DMS 273 (cell line): ENCODE measurements around the gene KRTAP4-7.
"Not testable (repeated sequence)": the region's sequence is repeated elsewhere in the genome, so short reads cannot be mapped to it uniquely, and the experiment has no call there.

Experiments
- DNase-seq: peaks from one replicate; lab custom pipeline; 2025; ENCODE audit not compliant: unreplicated experiment; lab: John Stamatoyannopoulos, UW

Gene KRTAP4-7

DNA sequence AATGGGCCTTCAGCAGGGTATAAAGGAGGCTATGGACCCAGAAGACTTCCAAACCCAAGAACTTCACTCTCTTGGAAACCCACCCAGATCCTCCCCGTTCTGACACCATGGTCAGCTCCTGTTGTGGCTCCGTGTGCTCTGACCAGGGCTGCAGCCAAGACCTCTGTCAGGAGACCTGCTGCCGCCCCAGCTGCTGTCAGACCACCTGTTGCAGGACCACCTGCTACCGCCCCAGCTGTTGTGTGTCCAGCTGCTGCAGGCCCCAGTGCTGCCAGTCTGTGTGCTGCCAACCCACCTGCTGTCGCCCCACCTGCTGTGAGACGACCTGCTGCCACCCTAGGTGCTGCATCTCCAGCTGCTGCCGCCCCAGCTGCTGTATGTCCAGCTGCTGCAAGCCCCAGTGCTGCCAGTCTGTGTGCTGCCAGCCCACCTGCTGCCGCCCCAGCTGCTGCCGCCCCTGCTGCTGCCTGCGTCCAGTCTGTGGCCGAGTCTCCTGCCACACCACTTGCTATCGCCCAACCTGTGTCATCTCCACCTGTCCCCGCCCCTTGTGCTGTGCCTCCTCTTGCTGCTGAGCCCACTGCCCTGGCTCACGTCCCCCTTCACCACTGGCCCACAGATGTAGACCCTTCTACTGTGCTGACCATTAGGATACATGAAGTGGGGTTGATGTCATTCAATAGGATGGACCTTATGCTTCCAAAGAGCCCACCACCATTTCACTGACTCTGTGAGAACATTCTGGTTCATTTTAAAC is at the start of gene KRTAP4-7:
TSS of gene KRTAP4-7 (plus strand) at position 51 of the 757 bp plus-strand sequence. CDS start at position 108, 57 bp downstream.
- not testable (repeated sequence) for DNase-seq

DNA sequence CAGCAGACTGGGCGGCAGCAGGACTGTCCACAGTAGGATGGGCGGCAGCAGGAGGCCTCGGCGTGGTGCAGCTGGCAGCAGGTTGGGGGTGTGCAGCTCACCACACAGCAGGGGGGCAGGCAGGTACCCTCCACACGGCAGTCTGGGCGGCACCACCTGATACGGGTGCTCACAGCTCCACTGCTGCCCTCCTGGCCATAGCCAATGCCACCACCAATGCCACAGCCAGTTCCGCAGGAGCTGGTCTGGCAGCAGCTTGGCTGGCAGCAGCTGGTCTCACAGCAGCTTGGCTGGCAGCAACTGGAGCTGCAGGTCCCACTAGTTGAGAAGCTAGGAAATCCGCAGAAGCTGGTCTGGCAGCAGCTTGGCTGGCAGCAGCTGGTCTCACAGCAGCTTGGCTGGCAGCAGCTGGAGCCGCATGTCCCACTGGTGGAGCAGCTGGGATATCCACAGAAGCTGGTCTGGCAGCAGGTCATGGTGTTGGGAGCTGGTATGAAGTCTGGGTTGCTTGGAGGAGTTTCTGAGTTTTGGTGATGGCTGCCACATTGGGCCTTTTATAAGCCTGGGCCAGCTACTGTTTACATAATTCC is 49.5 kb upstream of the KRTAP4-7 start, which contains the start of gene KRTAP1-3:
TSS of gene KRTAP1-3 (minus strand) at position 529 of the 590 bp plus-strand sequence. CDS start at position 476, 53 bp downstream.
- peak; percentile 82 for DNase-seq

DNA sequence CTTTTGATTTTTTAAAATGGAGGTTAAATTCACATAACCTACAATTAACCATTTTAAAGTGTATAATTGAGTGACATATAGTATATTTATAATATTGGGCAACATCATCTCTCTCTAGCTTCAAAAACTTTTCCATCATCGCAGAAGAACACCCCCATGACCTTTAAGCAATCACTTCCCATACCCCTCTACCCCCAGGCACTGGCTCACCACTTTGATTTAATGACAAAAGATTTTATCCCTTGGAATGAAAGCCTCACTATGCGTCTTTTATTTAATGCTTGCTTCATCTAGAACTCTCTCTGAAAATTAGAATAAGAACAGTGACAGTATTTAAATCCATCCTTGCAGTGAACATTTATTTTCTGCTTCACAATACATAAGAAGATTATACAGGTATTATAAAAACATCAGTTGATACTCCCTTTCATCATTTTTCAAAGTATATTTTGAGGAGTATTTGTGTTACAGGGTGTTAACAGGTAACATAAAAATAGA is 46.0 kb upstream of the KRTAP4-7 start:
- DNase-seq, result no peak

DNA sequence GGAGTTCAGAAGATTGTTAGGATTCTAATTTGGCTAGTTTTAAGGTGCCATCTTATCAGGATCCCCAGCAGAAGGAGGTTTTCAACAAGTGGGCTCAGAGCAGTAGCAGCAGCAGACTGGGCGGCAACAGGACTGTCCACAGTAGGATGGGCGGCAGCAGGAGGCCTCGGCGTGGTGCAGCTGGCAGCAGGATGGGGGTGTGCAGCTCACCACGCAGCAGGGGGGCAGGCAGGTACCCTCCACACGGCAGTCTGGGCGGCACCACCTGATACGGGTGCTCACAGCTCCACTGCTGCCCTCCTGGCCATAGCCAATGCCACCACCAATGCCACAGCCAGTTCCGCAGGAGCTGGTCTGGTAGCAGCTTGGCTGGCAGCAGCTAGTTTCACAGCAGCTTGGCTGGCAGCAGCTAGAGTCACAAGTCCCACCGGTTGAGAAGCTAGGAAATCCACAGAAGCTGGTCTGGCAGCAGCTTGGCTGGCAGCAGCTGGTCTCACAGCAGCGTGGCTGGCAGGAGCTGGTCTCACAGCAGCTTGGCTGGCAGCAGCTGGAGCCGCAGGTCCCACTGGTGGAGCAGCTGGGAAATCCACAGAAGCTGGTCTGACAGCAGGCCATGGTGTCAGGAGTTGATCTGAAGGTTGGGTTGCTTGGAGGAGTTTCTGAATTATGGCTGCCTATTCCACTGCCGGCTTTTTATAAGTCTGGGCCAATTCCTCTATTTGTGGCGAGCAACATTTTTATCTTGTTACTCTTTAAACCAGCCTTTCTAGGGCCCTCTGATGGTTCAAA is 43.0 kb upstream of the KRTAP4-7 start, which contains the start of gene KRTAP1-1:
TSS of gene KRTAP1-1 (minus strand) at position 668 of the 789 bp plus-strand sequence. CDS start at position 615, 53 bp downstream.
- DNase-seq, result peak; percentile 85

DNA sequence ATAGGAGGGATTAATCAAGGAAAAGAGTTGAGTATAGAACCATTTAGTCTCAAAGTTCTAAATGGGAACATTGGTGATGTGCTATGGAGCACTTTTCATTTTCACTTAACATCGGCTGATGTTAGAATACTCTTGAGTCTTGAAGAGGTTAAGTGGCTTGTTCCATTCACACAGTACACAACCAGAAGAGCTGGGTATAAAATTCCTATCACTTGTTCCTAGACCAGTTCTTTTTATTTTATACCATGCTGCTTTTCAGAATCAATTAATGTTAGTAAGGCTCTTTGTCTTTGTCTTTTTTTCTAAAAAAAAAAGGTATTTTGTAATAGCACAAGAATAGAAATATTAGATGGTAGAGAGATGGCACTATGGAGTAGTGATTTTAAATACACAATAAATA is 41.0 kb upstream of the KRTAP4-7 start:
- DNase-seq, result no peak

DNA sequence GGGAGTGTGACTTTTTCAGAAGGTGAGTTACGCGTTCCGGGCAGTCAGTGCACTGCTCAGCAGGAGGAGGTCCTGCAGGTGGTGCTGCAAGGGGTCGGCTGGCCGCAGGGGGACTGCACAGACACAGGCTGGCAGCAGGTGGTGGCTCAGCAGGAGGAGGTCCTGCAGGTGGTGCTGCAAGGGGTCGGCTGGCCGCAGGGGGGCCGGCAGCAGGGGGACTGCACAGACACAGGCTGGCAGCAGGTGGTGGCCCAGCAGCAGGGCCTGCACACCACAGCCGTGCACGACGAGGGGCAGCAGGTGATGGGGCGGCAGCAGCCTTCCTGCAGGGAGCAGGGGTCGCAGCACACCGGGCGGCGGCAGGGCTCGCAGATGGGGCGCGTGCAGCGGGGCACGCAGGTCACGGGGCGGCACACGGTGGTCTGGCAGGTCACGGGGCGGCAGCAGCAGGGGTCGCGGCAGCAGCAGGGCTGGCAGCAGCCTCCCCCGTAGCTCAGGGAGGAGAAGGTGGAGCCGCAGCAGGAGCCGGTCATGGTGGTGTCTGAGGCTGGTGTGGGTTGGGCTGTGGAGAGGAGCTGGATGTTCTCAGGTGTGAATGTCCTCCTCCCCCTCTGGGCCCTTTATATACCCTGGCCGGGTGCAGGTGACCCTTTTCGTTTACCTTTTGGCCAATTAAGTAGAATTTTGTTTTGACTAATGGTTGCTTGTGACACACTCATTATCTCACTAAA is 37.0 kb upstream of the KRTAP4-7 start, which contains the start of gene KRTAP2-1:
TSS of gene KRTAP2-1 (minus strand) at position 582 of the 731 bp plus-strand sequence. CDS start at position 533, 49 bp downstream.
- DNase-seq, result not testable (repeated sequence)

DNA sequence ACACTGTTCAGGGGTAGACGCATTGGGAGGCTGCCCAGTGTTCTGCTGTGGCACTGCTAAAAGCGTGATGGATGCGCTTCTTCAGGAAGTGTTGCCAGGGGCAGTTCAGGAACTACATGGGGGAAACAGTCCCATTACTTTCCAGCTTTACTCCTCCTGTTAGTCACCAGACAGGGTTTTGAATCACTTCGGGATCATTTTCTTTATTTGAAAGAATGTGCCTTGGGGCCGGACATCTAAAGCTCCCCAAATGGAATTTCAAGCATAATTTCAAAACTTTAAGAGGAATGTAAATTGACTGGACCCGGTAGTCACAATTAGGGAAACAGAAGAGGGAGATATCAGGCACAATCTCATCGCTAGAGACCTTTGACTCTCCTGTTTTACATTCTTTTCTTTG is 35.5 kb upstream of the KRTAP4-7 start:
- DNase-seq, result no peak

DNA sequence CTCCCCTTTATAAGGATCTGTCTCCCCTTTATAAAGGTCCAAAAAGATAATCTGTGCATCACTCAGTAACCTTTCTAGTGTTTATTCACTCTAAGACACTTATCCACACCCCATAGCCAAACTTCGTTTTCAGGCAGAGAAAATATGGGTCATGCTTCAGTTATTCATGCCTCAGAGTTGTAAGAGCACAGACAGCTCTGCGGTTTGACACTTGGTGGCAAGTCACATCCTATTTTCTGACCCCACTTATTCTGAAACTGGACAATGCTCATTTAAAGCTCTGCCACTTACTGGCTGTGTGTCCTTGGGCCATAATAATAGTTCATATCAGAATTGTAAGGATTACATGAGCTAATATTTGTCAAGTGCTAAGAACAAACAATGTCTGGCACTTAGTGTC is 34.8 kb upstream of the KRTAP4-7 start:
- DNase-seq, result no peak

DNA sequence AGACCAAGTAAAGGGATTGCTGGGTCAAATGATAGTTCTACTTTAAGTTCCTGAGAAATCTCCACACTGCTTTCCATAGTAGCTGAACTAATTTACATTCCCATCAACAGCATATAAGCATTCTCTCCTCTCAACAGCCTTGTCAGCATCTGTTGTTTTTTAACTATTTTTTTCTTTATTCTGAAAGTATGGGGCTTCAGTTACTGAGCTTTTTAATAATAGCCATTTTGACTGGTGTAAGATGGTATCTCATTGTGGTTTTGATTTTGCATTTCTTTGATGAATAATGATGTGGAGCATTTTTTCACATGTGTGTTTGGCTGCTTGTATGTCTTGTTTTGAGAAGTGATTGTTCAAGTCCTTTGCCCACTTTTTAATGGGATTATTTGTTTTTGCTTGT is 31.4 kb upstream of the KRTAP4-7 start:
- no peak for DNase-seq

DNA sequence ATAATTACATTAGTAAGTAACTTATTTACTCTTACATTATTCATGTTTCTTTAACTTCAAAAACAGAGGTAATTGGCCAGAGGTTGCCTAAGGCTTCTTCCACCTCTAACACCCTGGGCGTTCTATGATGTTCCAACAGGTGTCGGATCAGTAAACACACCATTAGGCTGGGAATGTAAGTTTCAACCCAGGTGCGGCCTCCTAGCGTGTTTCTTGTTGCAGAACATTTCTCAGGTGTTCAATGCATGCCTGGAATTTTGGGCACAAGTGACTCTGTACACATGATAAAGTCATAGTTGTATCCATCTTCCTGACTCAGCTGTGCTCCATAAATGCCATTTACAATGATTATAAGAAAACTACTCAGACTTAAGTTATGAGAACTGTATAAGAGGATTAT is 29.9 kb upstream of the KRTAP4-7 start:
- DNase-seq, result no peak

DNA sequence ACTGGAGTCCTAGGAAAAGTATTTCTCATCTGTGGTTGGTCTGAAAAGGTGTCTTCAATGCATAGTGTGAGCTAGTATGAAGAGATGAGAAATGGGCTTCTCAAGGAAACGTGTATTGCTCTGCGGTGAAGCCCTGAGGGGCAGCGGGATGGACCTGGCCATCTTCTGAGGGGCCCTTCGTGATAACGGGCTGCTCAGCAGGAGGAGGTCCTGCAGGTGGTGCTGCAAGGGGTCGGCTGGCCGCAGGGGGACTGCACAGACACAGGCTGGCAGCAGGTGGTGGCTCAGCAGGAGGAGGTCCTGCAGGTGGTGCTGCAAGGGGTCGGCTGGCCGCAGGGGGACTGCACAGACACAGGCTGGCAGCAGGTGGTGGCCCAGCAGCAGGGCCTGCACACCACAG is 29.4 kb upstream of the KRTAP4-7 start:
- DNase-seq, result not testable (repeated sequence)

DNA sequence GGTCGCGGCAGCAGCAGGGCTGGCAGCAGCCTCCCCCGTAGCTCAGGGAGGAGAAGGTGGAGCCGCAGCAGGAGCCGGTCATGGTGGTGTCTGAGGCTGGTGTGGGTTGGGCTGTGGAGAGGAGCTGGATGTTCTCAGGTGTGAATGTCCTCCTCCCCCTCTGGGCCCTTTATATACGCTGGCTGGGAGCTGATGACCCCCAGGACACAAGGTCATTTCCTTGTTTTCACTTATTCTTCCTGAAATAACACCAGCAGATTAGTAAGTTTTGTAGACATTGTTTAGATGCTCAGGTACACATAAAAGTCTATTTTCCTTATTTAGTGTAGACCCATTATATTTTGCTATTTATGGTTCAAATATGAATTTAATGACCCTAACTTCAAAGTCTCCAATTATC is 28.8 kb upstream of the KRTAP4-7 start, which contains the start of gene KRTAP2-2:
TSS of gene KRTAP2-2 (minus strand) at position 101 of the 400 bp plus-strand sequence. CDS start at position 82, 19 bp downstream.
- not testable (repeated sequence) for DNase-seq

DNA sequence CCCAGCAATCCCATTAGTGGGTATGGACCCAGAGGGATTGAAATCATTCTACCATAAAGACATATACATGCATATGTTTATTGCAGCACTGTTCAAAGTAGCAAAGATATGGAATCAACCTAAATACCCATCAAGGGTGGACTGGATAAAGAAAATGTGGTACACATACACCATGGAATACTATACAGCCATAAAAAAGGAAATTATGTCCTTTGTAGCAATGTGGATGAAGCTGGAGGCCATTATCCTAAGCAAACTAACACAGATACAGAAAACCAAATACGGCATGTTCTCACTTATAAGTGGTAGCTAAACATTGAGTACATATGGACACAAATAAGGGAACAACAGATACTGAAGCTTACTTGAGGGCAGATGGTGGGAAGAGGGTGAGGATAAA is 26.4 kb upstream of the KRTAP4-7 start:
- DNase-seq, result no peak

DNA sequence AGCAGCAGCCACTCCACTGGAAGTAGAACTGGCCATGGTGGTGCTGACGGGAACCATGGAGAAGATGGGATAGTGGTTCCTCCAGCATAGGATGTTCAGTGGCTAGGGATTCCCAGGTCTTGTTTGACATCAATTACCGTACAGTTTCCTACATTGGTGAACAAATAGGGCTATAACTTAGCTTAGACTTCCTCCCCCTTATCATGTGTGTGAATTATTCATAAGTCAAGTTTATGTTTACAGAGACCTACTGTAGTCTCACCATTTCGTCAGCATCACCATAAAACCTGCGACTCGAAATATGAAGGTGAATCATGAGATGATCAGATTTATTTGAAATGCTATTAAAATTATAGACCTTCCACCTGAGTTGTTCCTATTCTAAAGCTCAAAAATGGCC is 25.2 kb upstream of the KRTAP4-7 start:
- DNase-seq, result no peak

DNA sequence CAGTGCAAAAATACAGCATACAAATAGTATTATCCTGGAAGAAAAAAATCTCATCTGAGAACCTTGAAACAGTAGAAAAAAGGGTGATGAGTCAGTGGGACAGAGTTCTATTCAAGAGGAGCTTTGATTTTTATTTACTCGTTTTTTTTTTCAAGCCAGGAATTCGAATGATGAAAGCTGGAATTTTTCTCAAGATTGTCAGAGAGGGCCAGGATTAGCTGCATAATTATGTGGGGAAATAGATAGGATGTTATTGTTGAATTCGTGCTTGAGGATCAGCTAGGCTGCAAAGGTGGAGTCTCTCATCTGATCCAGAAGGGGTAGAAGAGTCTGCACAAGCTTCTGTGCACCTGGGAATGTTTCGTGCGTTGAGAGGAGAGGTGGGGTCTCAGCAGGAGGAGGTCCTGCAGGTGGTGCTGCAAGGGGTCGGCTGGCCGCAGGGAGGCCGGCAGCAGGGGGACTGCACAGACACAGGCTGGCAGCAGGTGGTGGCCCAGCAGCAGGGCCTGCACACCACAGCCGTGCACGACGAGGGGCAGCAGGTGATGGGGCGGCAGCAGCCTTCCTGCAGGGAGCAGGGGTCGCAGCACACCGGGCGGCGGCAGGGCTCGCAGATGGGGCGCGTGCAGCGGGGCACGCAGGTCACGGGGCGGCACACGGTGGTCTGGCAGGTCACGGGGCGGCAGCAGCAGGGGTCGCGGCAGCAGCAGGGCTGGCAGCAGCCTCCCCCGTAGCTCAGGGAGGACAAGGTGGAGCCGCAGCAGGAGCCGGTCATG is 24.5 kb upstream of the KRTAP4-7 start:
- not testable (repeated sequence) for DNase-seq

DNA sequence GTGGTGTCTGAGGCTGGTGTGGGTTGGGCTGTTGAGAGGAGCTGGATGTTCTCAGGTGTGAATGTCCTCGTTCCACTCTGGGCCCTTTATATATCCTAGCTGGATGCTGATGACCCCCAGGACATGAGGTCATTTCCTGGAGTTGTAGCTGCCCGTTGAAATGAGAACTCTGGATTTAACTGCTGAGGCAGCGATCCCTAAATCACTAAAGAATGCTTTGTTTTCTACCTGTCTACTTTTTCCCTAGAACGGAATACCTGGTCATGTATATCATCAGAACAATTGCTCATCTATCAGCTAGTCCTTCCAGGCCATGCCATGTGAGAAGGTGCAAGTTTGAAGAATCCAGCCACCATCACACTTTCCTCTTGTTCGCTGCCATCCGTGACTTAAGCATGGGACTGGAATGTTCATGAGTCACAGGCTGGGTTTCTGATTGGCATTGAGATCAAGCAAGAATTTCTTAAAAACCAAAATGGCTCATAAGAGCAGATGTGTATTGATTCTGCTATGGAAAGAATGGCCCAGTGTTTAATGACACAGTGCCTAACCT is 23.8 kb upstream of the KRTAP4-7 start, which contains the start of gene KRTAP2-3:
TSS of gene KRTAP2-3 (minus strand) at position 63 of the 553 bp plus-strand sequence. CDS start 64 bp downstream, outside the sequence.
- no peak for DNase-seq

DNA sequence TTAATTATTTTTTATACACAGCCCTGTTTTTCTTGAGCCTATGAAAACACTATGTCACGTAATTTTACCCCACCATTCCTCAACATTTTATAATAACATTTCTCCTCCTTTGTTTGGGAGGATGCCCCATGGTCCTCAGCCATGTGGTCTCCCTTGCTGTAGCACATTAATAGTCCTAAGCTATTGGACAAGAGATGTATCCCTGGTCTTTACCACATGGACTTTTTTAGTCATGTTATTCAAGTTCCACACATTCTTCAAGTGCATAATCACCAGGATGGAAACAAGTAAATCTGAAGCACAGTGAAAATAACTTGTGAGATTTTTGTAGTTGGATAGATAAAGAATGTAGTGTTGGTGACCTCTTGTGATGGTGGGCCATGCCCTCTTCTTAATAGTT is 22.0 kb upstream of the KRTAP4-7 start:
- no peak for DNase-seq

DNA sequence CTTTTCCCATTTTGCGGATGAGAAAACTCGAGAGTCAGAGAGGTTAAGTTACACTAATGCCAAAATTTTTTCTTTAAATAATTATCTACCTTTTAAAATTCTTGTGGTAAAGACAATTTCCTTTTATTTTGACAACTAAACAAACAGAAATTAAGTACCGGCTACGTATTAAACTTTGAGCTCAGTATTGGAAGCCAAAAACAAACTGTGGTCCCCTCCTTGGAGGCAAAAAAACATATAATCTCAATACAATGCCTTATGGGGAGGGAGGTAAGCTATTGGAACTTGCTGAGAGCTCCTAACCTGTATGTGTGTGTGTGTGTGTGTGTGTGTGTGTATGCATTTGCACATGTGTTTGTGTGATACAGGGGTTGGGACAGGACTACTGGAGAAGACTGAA is 20.5 kb upstream of the KRTAP4-7 start:
- no peak for DNase-seq

DNA sequence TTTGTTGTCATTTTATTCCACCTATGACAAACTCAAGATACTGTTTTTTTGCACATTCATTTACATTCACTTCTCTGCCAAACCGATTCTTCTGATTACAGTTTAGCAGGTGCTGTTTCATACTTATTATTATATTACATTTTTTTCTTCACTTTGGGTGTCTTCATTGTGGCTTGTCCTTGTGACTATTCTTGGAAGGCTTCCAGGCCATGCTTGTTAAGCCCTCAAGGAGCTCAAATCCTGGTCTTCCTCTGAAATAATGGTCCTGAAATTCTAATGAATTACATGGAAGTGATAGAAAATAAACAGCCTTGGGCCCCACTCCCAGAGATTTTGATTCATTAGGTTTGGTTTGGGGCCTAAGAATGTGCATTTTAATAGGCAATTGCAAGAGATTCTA is 19.6 kb upstream of the KRTAP4-7 start:
- no peak for DNase-seq
